PC-9 (cell line): ENCODE measurements around the gene MAGEA9B. TPM values are rescaled to one million over a fixed set of nuclear protein-coding genes. Genes with fewer than 3 reads are reported as not detected.
"Not testable (repeated sequence)": the region's sequence is repeated elsewhere in the genome, so short reads cannot be mapped to it uniquely, and the experiment has no call there.

ENCODE experiments used
- BruUV-seq: library from RNA; stranded (reverse); fragments of 400-500 nt; replicated peaks from 2 replicates; lab custom pipeline; 2021; lab: Mats Ljungman, UMichigan
- CTCF ChIA-PET: fragments of 300-600 bp; sonication (Branson Sonifier 250); formaldehyde crosslinking; loops from one replicate; lab custom pipeline; 2022; ENCODE audit warnings: antibody characterized with exemption; lab: Charles Lee
- POLR2A ChIA-PET: fragments of 300-600 bp; sonication (Branson Sonifier 250); formaldehyde crosslinking; loops from one replicate; lab custom pipeline; 2022; ENCODE audit warnings: antibody characterized with exemption; ENCODE audit not compliant: unreplicated experiment; lab: Charles Lee
- DNase-seq, 2 experiments: peaks; one replicate each; pipeline versions ENCODE4 v3.0.0 to v3.0.0-alpha.2; 2015 to 2022; ENCODE audit warnings: mixed read lengths in 1 of 2
- H2AFZ ChIP-seq: fragments of 200-600 bp; sonication (generic); 2 replicates; pipeline ENCODE4 v1.8.1; 2017; ENCODE audit warnings: antibody characterized with exemption
- H3F3A ChIP-seq: fragments of 200-600 bp; sonication (generic); 2 replicates; pipeline ENCODE4 v1.8.1; 2017; ENCODE audit warnings: antibody characterized with exemption, mild to moderate bottlenecking, low read depth; ENCODE audit not compliant: insufficient read depth
- H3K27ac ChIP-seq: fragments of 200-600 bp; sonication (generic); 2 replicates; pipeline ENCODE4 v1.6.1; 2016; ENCODE audit warnings: mixed run types
- H3K27me3 ChIP-seq: fragments of 200-600 bp; sonication (generic); 2 replicates; pipeline ENCODE4 v1.6.1; 2016; ENCODE audit warnings: low read depth, mixed run types; ENCODE audit not compliant: insufficient read depth
- H3K36me3 ChIP-seq: fragments of 200-600 bp; sonication (generic); 2 replicates; pipeline ENCODE4 v1.6.1; 2016; ENCODE audit warnings: low read depth, mixed run types
- H3K4me1 ChIP-seq: fragments of 200-600 bp; sonication (generic); replicated peaks from 2 replicates; pipeline ENCODE4 v1.6.1; 2016; ENCODE audit warnings: mixed run types; ENCODE audit not compliant: insufficient read depth
- H3K4me2 ChIP-seq: fragments of 200-600 bp; sonication (generic); 2 replicates; pipeline ENCODE4 v1.6.1; 2017; ENCODE audit warnings: mixed run types
- H3K4me3 ChIP-seq: fragments of 200-600 bp; sonication (generic); 2 replicates; pipeline ENCODE4 v1.6.1; 2016; ENCODE audit warnings: mixed run types
- H3K79me2 ChIP-seq: fragments of 200-600 bp; sonication (generic); 2 replicates; pipeline ENCODE4 v1.6.1; 2017; ENCODE audit warnings: low read depth, mixed run types
- H3K9me2 ChIP-seq: fragments of 200-600 bp; sonication (generic); 2 replicates; pipeline ENCODE4 v1.8.1; 2017; ENCODE audit warnings: mild to moderate bottlenecking; ENCODE audit not compliant: insufficient read depth
- H3K9me3 ChIP-seq: fragments of 200-600 bp; sonication (generic); 2 replicates; pipeline ENCODE4 v1.8.1; 2016; ENCODE audit warnings: low read depth; ENCODE audit not compliant: insufficient read depth
- H4K20me1 ChIP-seq: fragments of 200-600 bp; sonication (generic); 2 replicates; pipeline ENCODE4 v1.8.1; 2017; ENCODE audit not compliant: insufficient read depth
- EZH2 ChIP-seq: fragments of 200-600 bp; sonication (generic); IDR thresholded peaks from 2 replicates; pipeline ENCODE4 v1.8.0; 2017; ENCODE audit warnings: antibody characterized with exemption, low read depth
- intact Hi-C: fragments of 100-400 bp; cut with micrococcal nuclease; formaldehyde crosslinking; loops from one replicate; pipeline ENCODE4 v1.10.0; 2022; ENCODE audit not compliant: unreplicated experiment
- total RNA-seq: library from RNA; stranded (reverse); gene quantifications from 2 replicates; pipeline ENCODE4 v1.2.3, GENCODE V29; 2021
- TF ChIP-seq, protein P1 (sequence below): fragments of 200-600 bp; sonication (generic); conservative IDR thresholded peaks from 2 replicates; pipeline ENCODE4 v1.6.1; 2017; ENCODE audit warnings: mixed run types, antibody characterized with exemption, mild to moderate bottlenecking, moderate library complexity

Gene MAGEA9B
- total RNA-seq, 1 experiment from 2014 or later, result not detected

GRCh38 chrX:149628280-149628679, 41.0 kb upstream of the MAGEA9B start:
- no TSS peak for BruUV-seq
- Histone ChIP-seq H3K9me3 (no peaks in the 10 kb centered on the region), H3K4me1 (peaks cover 14% of the 10 kb centered on the region), H3K4me3 (no peak overlapping the region), H3K79me2 (peaks cover 60% of the 10 kb centered on the region), H3K36me3 (no peaks in the 10 kb centered on the region), H3K4me2 (no peak overlapping the region), H3K27me3 (peaks cover 11% of the 10 kb centered on the region), H3K27ac (no peak overlapping the region), H3K9me2 (no peaks in the 10 kb centered on the region), H2AFZ (no peak overlapping the region), H3F3A (no peaks in the 10 kb centered on the region), H4K20me1 (peaks cover 47% of the 10 kb centered on the region)
- intact Hi-C loops, result no loop called here
- POLR2A ChIA-PET, result no interaction called here
- CTCF ChIA-PET, result no interaction called here
- TF ChIP-seq EZH2, result no peak
- TF ChIP-seq, protein P1, sequence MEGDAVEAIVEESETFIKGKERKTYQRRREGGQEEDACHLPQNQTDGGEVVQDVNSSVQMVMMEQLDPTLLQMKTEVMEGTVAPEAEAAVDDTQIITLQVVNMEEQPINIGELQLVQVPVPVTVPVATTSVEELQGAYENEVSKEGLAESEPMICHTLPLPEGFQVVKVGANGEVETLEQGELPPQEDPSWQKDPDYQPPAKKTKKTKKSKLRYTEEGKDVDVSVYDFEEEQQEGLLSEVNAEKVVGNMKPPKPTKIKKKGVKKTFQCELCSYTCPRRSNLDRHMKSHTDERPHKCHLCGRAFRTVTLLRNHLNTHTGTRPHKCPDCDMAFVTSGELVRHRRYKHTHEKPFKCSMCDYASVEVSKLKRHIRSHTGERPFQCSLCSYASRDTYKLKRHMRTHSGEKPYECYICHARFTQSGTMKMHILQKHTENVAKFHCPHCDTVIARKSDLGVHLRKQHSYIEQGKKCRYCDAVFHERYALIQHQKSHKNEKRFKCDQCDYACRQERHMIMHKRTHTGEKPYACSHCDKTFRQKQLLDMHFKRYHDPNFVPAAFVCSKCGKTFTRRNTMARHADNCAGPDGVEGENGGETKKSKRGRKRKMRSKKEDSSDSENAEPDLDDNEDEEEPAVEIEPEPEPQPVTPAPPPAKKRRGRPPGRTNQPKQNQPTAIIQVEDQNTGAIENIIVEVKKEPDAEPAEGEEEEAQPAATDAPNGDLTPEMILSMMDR, result no peak
- DNase-seq, result no peak

- DNase-seq, H2AFZ ChIP-seq, H3K27me3 ChIP-seq, H3K4me3 ChIP-seq, H3K27ac ChIP-seq, POLR2A ChIA-PET, CTCF ChIA-PET, H3K9me2 ChIP-seq, BruUV-seq, H3F3A ChIP-seq, H3K36me3 ChIP-seq, intact Hi-C loops, H3K9me3 ChIP-seq, H3K4me2 ChIP-seq: not testable (repeated sequence)
- Histone ChIP-seq H3K4me1 (peaks cover 14% of the 10 kb centered on the region), H4K20me1 (peaks cover 51% of the 10 kb centered on the region), H3K79me2 (peaks cover 65% of the 10 kb centered on the region)
These were observed 39.6 kb upstream of the MAGEA9B start for GRCh38 chrX:149626829-149627228.

GRCh38 chrX:149619662-149620061, 32.4 kb upstream of the MAGEA9B start:
- H3K4me3 ChIP-seq, CTCF ChIA-PET, H3K9me3 ChIP-seq, H3F3A ChIP-seq, H3K27ac ChIP-seq, BruUV-seq, H2AFZ ChIP-seq, intact Hi-C loops, DNase-seq, POLR2A ChIA-PET, H3K27me3 ChIP-seq, H3K36me3 ChIP-seq, H3K4me2 ChIP-seq, H3K9me2 ChIP-seq, H3K4me1 ChIP-seq: not testable (repeated sequence)
- Histone ChIP-seq H3K79me2 (peaks cover 60% of the 10 kb centered on the region), H4K20me1 (peaks cover 45% of the 10 kb centered on the region)

DNA sequence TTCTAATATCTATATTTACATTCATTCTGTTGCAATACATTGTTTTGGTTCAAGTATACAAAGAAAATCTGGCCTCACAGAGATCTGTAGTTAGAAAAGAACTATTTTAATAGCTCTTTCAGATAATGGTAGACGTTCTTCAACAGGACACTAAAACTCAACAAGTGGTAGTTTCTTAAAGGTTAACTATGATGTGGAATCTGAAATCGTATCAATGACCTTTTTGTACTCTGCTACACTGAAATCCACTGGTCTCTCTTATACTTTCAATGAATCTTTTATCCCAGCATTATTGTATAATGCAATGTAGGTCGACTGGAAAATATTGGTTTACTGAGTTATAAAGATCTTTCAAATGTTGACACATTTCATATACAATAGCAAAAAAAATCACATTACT, 31.6 kb upstream of the MAGEA9B start:
- Histone ChIP-seq H3K27ac (no peak overlapping the region), H3K36me3 (no peaks in the 10 kb centered on the region), H3K4me2 (no peak overlapping the region), H3K4me1 (no peaks in the 10 kb centered on the region), H3F3A (no peaks in the 10 kb centered on the region), H3K4me3 (no peak overlapping the region), H3K9me2 (no peaks in the 10 kb centered on the region), H4K20me1 (peaks cover 43% of the 10 kb centered on the region; the same call in 1 of the 2 replicates), H2AFZ (no peak overlapping the region), H3K79me2 (peaks cover 57% of the 10 kb centered on the region), H3K9me3 (no peaks in the 10 kb centered on the region), H3K27me3 (no peaks in the 10 kb centered on the region)
- ChIA-PET POLR2A (no interaction called here), CTCF (no interaction called here)
- no TSS peak for BruUV-seq
- intact Hi-C loops, result no loop called here
- DNase-seq, result no peak
- TF ChIP-seq, protein P1, result no peak
- no peak for TF ChIP-seq EZH2
